Rectal smooth muscle tissue (tissue), 1 donor: ENCODE measurements around the gene CD300A.

ENCODE experiments used
- H3K27ac ChIP-seq: one replicate; pipeline ENCODE4 v1.7.0; 2013; ENCODE audit warnings: low read depth, low read length, inconsistent platforms
- H3K27me3 ChIP-seq: one replicate; pipeline ENCODE4 v1.7.0; 2013; ENCODE audit warnings: low read length; ENCODE audit not compliant: control insufficient read depth, insufficient read depth
- H3K36me3 ChIP-seq: one replicate; pipeline ENCODE4 v1.7.0; 2013; ENCODE audit warnings: low read length; ENCODE audit not compliant: control insufficient read depth, insufficient read depth
- H3K4me1 ChIP-seq: one replicate; pipeline ENCODE4 v1.7.0; 2013; ENCODE audit warnings: low read length; ENCODE audit not compliant: control insufficient read depth, insufficient read depth
- H3K4me3 ChIP-seq: one replicate; pipeline ENCODE4 v1.7.0; 2013; ENCODE audit warnings: low read length
- H3K9ac ChIP-seq: one replicate; pipeline ENCODE4 v1.7.0; 2013; ENCODE audit warnings: low read length

CD300A gene

GRCh38 chr17:74452841-74453661 lies 13.4 kb upstream of the CD300A start:
- Histone ChIP-seq H3K27ac (no peak overlapping the region), H3K27me3 (no peaks in the 10 kb centered on the region), H3K9ac (no peak overlapping the region), H3K4me1 (peaks cover 13% of the 10 kb centered on the region), H3K36me3 (no peaks in the 10 kb centered on the region), H3K4me3 (peak overlapping the region; percentile 50)

- no peaks in the 10 kb centered on the region for H3K27me3 ChIP-seq
- no peak overlapping the region for H3K27ac ChIP-seq
- no peaks in the 10 kb centered on the region for H3K36me3 ChIP-seq
- H3K4me1 ChIP-seq = peaks cover 13% of the 10 kb centered on the region
- no peak overlapping the region for H3K9ac ChIP-seq
- H3K4me3 ChIP-seq = peak overlapping the region; percentile 50
These were observed 12.7 kb upstream of the CD300A start for GRCh38 chr17:74453665-74454196.

GRCh38 chr17:74454197-74455024 lies 12.0 kb upstream of the CD300A start:
- Histone ChIP-seq H3K27ac (peak overlapping the region; percentile 72), H3K36me3 (no peaks in the 10 kb centered on the region), H3K4me3 (peak overlapping the region; percentile 63), H3K27me3 (no peaks in the 10 kb centered on the region), H3K4me1 (peaks cover 13% of the 10 kb centered on the region), H3K9ac (peak overlapping the region; percentile 69)

- no peak overlapping the region for H3K9ac ChIP-seq
- peaks cover 13% of the 10 kb centered on the region for H3K4me1 ChIP-seq
- H3K27ac ChIP-seq = no peak overlapping the region
These were observed 11.3 kb upstream of the CD300A start for GRCh38 chr17:74455025-74455545.

GRCh38 chr17:74455821-74456220 lies 10.6 kb upstream of the CD300A start:
- H3K36me3 ChIP-seq = no peaks in the 10 kb centered on the region
- H3K27me3 ChIP-seq = no peaks in the 10 kb centered on the region
- no peak overlapping the region for H3K4me3 ChIP-seq
- peaks cover 13% of the 10 kb centered on the region for H3K4me1 ChIP-seq
- no peak overlapping the region for H3K27ac ChIP-seq
- no peak overlapping the region for H3K9ac ChIP-seq

More at GRCh38 chr17:74455025-74455545, 11.3 kb upstream of the CD300A start:
- Histone ChIP-seq H3K4me3 (no peak overlapping the region), H3K36me3 (no peaks in the 10 kb centered on the region), H3K27me3 (no peaks in the 10 kb centered on the region)

- no peak overlapping the region for H3K27ac ChIP-seq
- no peak overlapping the region for H3K9ac ChIP-seq
- no peak overlapping the region for H3K4me3 ChIP-seq
- H3K4me1 ChIP-seq = peaks cover 13% of the 10 kb centered on the region
- no peaks in the 10 kb centered on the region for H3K27me3 ChIP-seq
- no peaks in the 10 kb centered on the region for H3K36me3 ChIP-seq
These were observed 9.2 kb upstream of the CD300A start for GRCh38 chr17:74457146-74457819.

GRCh38 chr17:74457820-74458166 lies 8.6 kb upstream of the CD300A start:
- H3K4me3 ChIP-seq = no peak overlapping the region

GRCh38 chr17:74458835-74459234 lies 7.6 kb upstream of the CD300A start:
- Histone ChIP-seq H3K4me3 (no peak overlapping the region), H3K36me3 (no peaks in the 10 kb centered on the region), H3K4me1 (peaks cover 8% of the 10 kb centered on the region), H3K9ac (no peak overlapping the region), H3K27me3 (no peaks in the 10 kb centered on the region), H3K27ac (no peak overlapping the region)

More at GRCh38 chr17:74457820-74458166, 8.6 kb upstream of the CD300A start:
- Histone ChIP-seq H3K27me3 (no peaks in the 10 kb centered on the region), H3K27ac (no peak overlapping the region), H3K36me3 (no peaks in the 10 kb centered on the region), H3K4me1 (peaks cover 13% of the 10 kb centered on the region), H3K9ac (no peak overlapping the region)

GRCh38 chr17:74459622-74460021 lies 6.8 kb upstream of the CD300A start:
- Histone ChIP-seq H3K27me3 (no peaks in the 10 kb centered on the region), H3K4me1 (peaks cover 4% of the 10 kb centered on the region), H3K4me3 (no peak overlapping the region), H3K9ac (no peak overlapping the region), H3K27ac (no peak overlapping the region), H3K36me3 (no peaks in the 10 kb centered on the region)

GRCh38 chr17:74460241-74460640 lies 6.2 kb upstream of the CD300A start:
- Histone ChIP-seq H3K27me3 (no peaks in the 10 kb centered on the region), H3K4me1 (no peaks in the 10 kb centered on the region), H3K27ac (no peak overlapping the region)

GRCh38 chr17:74460996-74461395 lies 5.4 kb upstream of the CD300A start:
- Histone ChIP-seq H3K27ac (no peak overlapping the region), H3K9ac (no peak overlapping the region), H3K4me3 (no peak overlapping the region), H3K36me3 (no peaks in the 10 kb centered on the region), H3K4me1 (no peaks in the 10 kb centered on the region), H3K27me3 (no peaks in the 10 kb centered on the region)

More at GRCh38 chr17:74460241-74460640, 6.2 kb upstream of the CD300A start:
- no peaks in the 10 kb centered on the region for H3K36me3 ChIP-seq
- H3K9ac ChIP-seq = no peak overlapping the region
- H3K4me3 ChIP-seq = no peak overlapping the region

GRCh38 chr17:74461611-74462010 lies 4.8 kb upstream of the CD300A start:
- Histone ChIP-seq H3K27me3 (no peaks in the 10 kb centered on the region), H3K4me3 (no peak overlapping the region), H3K9ac (no peak overlapping the region), H3K27ac (no peak overlapping the region), H3K4me1 (no peaks in the 10 kb centered on the region), H3K36me3 (no peaks in the 10 kb centered on the region)
